ENCODE results near the gene PSRC1. TPM values are rescaled to one million over a fixed set of nuclear protein-coding genes. Genes with fewer than 3 reads are reported as not detected.
"Not testable (repeated sequence)": the region's sequence is repeated elsewhere in the genome, so short reads cannot be mapped to it uniquely, and the experiment has no call there.

The PSRC1 gene
- total RNA-seq, 2 donors from 2014 or later = 1.8 TPM; not detected in 1

GRCh38 chr1:109309347-109309746 lies 26.4 kb upstream of the PSRC1 start:
- TF ChIP-seq POLR2A (IDR thresholded peaks at IDR 0.05) = no peak
- TF ChIP-seq CTCF (IDR thresholded peaks at IDR 0.05) = no peak
- no peak overlapping the region for H3K27ac ChIP-seq

DNA sequence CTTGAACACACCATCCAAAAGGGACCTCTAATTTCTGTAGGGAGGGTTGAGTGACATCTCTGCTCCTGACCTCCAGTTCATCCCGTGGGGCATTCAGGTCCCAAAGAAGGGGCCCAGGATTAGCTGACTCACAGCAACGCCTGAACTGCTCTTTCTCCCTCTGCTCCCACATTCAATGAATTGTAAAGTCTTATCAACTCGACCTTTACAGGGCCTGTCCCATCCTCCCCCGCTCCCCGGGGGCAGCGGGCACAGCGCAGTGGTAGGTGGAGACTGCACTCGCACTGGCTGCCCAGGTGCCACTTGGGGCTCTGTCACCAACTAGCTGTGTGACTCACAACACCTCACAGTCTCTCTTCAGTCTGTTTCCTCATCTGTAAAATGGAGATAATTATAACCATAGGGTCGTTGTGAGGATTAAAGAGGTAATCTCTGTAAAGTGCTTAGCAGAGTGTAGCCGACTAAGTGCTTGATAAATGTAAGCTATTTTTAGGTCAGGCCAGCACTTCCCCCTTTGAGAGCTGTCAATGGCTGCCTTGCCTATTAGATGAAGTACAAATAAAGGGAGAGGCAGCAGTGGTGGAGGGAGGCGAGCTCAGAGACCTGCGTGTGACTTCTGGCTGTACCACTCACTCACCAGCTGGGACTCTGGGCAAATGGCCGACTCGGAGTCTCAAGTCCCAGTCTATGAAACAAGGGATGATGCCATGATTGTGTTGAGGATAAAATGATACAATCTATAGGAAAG lies 24.5 kb upstream of the PSRC1 start:
- TF ChIP-seq POLR2A (IDR thresholded peaks at IDR 0.05) (no peak), CTCF (IDR thresholded peaks at IDR 0.05) (no peak)
- H3K9me3 ChIP-seq = no peaks in the 10 kb centered on the region
- no peak overlapping the region for H3K4me3 ChIP-seq
- DNase-seq (peak in 2 of 4 donors; percentile 20 to 22), ATAC-seq (peak; percentile 16)
- 42 to 50% methylated on average over 14 of the region's 14 CpGs for WGBS, 2 donors
- no peaks in the 10 kb centered on the region for H3K4me1 ChIP-seq
- intact Hi-C loops (cut with DNase I) = no loop called here
- H3K36me3 ChIP-seq (replicated peaks in 1 of 2; ENCODE audit: insufficient read depth in 1 of 2, low read depth in 2 of 2) = no peaks in the 10 kb centered on the region
- no peak overlapping the region for H3K27ac ChIP-seq
- no peaks in the 10 kb centered on the region for H3K27me3 ChIP-seq

More at GRCh38 chr1:109309347-109309746, 26.4 kb upstream of the PSRC1 start:
- DNase-seq (no peak), ATAC-seq (no peak)
- intact Hi-C loops (cut with DNase I) = no loop called here
- Histone ChIP-seq H3K36me3 (replicated peaks in 1 of 2; ENCODE audit: insufficient read depth in 1 of 2, low read depth in 2 of 2) (peaks cover 0 to 2% of the 10 kb centered on the region in 2 donors), H3K9me3 (no peaks in the 10 kb centered on the region), H3K4me1 (no peaks in the 10 kb centered on the region), H3K27me3 (no peaks in the 10 kb centered on the region), H3K4me3 (no peak overlapping the region)
- WGBS, 2 donors = 70 to 80% methylated on average over 2 of the region's 2 CpGs

- Histone ChIP-seq H3K4me1 (no peaks in the 10 kb centered on the region), H3K9me3 (no peaks in the 10 kb centered on the region), H3K4me3 (no peak within 1 kb of the TSS), H3K36me3 (replicated peaks in 1 of 2; ENCODE audit: insufficient read depth in 1 of 2, low read depth in 2 of 2) (no peaks in the 10 kb centered on the region), H3K27ac (no peak within 1 kb of the TSS), H3K27me3 (no peaks in the 10 kb centered on the region)
- TF ChIP-seq CTCF (IDR thresholded peaks at IDR 0.05) (no peak), POLR2A (IDR thresholded peaks at IDR 0.05) (no peak)
- no peak for DNase-seq
- intact Hi-C loops (cut with DNase I) = no loop called here
- peak; percentile 16 for ATAC-seq
- WGBS, 2 donors = 37% methylated on average over 5 of the region's 7 CpGs; no CpG with 5 or more reads in 1 of the 2 donors
Observed at GRCh38 chr1:109306832-109307273, 23.9 kb upstream of the PSRC1 start, which contains the start of gene MYBPHL. MYBPHL (minus strand) TSS chr1:109307011; CDS start chr1:109306991, 20 bp downstream.

GRCh38 chr1:109305991-109306390 lies 23.0 kb upstream of the PSRC1 start:
- H3K4me3 ChIP-seq; ATAC-seq; DNase-seq; H3K27me3 ChIP-seq; H3K36me3 ChIP-seq (replicated peaks in 1 of 2; ENCODE audit: insufficient read depth in 1 of 2, low read depth in 2 of 2); H3K9me3 ChIP-seq; H3K27ac ChIP-seq; intact Hi-C loops (cut with DNase I); H3K4me1 ChIP-seq: not testable (repeated sequence)
- 40 to 52% methylated on average over 4 to 10 of the region's 10 CpGs for WGBS, 2 donors

DNA sequence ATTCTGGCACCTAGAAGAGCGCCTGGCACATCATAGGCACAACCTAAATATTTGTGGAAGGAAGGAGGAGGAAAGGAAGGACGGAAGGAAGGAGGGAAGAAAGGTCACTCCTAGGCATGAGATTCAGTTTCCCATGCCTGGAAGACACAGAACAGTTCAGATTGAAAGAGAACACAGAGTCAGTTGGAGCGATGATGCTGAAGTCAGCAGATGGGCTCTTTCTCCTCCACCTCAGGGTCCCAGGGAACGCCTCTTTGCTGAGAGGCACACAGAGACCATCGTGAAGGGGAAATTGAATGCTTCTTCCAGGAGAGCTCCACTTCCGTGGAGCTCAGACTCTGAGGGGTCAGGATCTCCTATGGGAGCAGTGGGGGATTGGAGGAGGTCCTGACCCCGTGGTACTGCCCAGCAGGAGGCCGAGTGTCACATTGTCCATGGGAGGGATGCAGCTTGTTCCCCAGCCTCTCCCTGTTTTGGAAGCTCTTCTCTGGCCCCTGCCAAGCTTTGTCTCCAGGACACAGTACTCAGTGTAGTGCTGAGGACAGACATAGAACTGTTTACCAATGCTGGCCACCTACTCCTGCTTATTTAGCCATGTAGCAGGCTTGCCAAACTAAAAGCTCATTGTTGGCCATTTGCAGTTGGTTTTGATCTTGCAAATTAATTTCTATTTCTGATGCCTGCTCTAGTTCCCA lies 21.4 kb upstream of the PSRC1 start:
- Histone ChIP-seq H3K4me1 (peaks cover 7% of the 10 kb centered on the region), H3K36me3 (replicated peaks in 1 of 2; ENCODE audit: insufficient read depth in 1 of 2, low read depth in 2 of 2) (no peaks in the 10 kb centered on the region), H3K9me3 (no peaks in the 10 kb centered on the region), H3K27me3 (no peaks in the 10 kb centered on the region), H3K27ac (no peak overlapping the region), H3K4me3 (no peak overlapping the region)
- ATAC-seq (no peak), DNase-seq (no peak)
- 54 to 55% methylated on average over 5 to 8 of the region's 8 CpGs for WGBS, 2 donors
- intact Hi-C loops (cut with DNase I) = no loop called here
- TF ChIP-seq CTCF (IDR thresholded peaks at IDR 0.05) = no peak
- TF ChIP-seq POLR2A (IDR thresholded peaks at IDR 0.05) = no peak
